DMS79 (cell line): ENCODE measurements around the gene PANK3.
"Not testable (repeated sequence)": the region's sequence is repeated elsewhere in the genome, so short reads cannot be mapped to it uniquely, and the experiment has no call there.

Experiments
- DNase-seq: peaks from one replicate; lab custom pipeline; 2025; lab: John Stamatoyannopoulos, UW

Gene PANK3

DNA sequence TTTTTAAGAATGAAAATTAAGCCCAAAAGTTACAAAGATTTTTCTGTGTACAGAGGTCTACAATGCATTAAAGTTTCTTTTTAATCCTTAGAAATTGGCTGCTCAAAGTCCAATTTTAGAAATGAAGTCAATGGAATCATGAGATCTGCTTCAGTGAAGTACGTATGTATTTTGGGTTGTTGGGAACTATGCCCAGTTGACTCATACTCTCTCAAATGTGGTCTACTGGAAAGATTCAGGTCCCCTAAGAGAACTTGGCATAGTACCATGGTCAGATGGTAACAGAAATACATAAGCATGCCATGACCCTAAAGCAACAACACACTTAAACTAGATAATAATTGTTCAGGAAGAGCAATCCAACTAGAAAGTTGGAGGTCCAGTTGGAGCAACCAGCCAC is 27.0 kb downstream of the PANK3 start:
- no peak for DNase-seq

DNA sequence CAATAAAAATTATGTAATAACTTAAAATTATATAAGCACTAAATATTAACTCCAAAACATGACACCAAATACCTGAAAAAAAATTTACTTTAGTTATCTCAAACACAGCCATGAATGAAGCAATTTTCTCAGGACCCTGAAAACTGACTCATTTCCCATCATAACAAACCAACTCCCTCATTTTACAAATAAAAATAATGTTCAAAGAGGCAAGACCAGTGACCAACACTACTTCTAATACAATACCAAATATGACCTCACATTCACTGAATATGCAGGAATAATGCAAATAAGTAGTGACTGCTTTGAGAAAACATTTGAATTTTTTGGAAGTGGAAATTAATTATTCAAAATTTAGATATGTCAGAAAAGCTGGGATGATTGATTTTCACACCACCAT is 28.5 kb downstream of the PANK3 start:
- DNase-seq = no peak

DNA sequence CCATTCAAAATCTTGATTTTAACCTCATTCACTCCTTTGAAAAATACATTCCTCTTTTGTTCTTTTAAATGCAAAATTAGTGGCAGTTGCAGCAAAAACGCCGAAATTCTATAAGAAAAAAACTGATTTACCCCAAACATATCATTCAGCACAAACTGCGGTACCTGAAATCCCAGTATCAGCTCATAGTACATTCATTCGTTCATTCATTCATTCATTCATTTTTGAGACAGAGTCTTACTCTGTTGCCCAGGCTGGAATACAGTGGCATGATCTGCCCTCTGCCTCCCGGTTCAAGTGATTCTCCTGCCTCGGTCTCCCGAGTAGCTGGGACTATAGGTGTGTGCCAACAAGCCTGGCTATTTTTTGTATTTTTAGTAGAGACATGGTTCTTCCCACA is 29.6 kb downstream of the PANK3 start:
- no peak for DNase-seq

DNA sequence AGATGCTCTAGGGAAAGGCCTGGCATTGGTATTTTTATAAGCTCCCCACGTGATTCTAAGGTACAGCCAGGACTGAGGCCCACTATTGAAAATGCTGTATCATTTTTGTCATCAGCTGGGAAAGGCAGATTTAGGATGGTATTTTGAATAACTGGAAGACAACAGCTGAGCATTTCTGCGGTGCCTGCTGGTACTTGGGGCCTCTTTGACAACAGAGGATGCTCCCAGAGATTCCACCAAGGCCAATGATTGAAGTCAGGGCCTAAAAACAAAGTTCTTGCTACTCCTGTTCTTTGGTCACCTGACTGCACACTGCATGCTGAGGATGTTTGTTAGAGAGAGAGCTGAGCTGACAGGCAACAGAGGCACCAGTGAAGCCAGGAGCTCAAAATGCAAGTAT is 42.0 kb downstream of the PANK3 start:
- no peak for DNase-seq

DNA sequence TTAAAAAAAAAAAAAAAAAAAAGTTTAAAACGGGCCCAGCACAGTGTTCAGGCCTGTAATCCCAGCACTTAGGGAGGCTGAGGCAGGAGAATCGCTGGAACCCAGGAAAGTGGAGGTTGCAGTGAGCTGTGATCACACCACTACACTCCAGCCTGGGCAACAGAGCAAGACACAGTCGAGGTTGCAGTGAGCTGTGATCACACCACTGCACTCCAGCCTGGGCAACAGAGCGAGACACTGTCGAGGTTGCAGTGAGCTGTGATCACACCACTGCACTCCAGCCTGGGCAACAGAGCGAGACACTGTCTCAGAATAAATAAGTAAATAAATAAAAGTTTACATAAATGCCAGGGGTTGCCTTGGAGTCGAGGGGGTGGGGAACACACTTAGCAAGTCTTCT is 44.8 kb downstream of the PANK3 start:
- DNase-seq = not testable (repeated sequence)

DNA sequence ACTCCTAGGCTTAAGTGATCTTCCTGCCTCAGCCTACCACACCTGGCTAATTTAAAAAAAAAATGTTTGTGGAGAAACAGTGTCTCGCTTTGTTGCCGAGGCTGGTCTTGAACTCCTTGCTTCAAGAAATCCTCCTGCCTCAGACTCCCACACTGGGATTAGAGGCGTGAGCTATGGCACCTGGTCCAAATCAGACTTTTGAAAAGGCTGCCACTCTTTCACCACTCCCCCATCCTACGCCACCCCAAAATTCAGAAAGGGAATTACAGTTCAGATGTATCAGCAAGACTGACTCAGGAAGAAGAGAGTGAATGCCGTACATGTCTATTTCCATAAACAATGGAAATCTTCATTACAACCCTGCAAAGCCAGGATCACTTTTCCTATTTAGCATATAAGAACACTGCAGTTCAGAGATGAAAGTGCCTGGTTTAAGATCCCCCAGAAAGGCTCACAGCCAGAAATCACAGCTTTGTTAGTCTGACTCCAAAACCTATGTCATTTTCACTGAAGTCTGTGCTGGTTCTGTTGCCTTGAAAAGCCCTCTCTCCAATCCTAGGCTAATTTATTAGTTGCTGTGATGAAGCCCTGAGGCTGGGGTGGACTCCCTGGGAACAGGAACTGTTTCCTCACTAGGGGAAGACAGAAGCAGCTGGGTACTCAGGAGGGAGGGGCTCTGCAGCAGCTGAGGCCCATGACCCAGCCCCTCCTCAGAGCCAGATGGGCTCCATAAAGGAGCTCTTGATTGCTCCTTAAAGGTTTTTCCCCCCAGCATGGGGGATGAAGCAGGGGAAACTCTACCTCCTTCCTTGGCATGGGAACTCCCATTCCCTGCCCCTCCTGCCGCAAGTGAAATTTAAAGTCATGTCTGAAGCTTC is 46.9 kb downstream of the PANK3 start:
- no peak for DNase-seq

DNA sequence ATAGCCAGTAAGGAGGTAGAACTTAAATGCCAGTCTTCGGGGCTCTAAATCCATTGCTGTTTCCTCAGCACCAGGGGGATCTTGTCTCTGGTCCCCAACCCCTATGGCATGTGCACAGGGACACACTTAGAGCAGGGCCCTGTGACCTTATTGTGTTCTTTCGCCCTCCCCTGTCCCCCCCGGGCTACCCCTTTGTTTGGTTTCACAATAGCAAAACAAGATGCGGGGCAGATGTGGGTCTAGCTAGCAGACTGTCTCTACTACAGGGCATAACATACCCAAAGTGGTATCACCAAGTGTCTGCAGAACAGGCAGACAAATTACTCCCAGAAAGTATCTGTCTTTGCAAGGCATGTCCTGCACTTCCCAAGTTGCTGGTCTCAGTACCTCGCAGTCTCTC is 48.0 kb downstream of the PANK3 start:
- DNase-seq = no peak

DNA sequence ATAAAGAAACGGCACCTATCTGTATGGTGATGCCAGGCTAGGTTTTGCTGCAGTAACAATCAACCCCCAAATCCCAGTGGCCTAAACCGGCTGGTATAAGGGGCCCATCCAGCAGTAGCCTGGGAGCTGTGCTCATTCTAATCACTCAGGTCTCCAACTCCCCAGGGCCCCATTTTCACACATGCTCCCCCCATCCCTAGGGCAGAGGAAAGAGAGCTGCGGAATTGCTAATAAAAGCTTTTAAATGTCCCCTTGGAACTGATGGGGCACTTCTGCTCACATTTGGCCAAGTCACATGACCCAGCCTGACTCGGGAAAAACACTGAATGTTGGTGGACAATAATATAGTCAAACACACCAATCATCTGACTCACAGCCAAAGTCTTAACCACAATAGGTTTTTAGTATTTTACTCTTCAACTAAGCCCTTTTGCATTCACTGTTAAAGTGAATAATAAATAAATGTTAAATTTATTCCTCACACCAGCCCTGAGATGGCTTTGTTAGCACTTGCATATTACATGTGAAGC is 48.5 kb downstream of the PANK3 start:
- no peak for DNase-seq

DNA sequence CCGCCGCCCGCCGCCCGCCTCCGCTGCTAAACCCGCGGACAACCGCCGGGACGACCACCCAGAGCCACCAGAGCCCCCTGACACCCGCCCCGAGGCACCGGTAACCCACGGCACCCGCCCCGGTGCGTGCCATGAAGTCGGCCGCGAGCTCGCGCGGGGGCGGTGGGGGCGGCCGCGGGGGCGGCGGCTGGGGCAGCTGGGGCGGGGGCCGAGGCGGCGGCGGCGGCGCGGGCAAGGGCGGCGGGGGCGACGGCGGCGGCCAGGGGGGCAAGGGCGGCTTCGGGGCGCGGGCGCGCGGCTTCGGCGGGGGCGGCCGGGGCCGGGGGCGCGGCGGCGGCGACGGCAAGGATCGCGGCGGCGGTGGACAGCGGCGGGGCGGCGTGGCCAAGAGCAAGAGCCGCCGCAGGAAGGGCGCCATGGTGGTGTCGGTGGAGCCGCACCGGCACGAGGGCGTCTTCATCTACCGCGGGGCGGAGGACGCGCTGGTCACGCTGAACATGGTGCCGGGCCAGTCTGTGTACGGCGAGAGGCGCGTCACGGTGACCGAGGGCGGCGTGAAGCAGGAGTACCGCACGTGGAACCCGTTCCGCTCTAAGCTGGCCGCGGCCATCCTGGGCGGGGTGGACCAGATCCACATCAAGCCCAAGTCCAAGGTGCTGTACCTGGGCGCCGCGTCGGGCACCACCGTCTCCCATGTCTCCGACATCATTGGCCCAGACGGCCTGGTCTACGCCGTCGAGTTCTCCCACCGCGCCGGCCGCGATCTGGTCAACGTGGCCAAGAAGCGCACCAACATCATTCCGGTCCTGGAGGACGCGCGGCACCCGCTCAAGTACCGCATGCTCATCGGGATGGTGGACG is 49.6 kb downstream of the PANK3 start:
- no peak for DNase-seq

DNA sequence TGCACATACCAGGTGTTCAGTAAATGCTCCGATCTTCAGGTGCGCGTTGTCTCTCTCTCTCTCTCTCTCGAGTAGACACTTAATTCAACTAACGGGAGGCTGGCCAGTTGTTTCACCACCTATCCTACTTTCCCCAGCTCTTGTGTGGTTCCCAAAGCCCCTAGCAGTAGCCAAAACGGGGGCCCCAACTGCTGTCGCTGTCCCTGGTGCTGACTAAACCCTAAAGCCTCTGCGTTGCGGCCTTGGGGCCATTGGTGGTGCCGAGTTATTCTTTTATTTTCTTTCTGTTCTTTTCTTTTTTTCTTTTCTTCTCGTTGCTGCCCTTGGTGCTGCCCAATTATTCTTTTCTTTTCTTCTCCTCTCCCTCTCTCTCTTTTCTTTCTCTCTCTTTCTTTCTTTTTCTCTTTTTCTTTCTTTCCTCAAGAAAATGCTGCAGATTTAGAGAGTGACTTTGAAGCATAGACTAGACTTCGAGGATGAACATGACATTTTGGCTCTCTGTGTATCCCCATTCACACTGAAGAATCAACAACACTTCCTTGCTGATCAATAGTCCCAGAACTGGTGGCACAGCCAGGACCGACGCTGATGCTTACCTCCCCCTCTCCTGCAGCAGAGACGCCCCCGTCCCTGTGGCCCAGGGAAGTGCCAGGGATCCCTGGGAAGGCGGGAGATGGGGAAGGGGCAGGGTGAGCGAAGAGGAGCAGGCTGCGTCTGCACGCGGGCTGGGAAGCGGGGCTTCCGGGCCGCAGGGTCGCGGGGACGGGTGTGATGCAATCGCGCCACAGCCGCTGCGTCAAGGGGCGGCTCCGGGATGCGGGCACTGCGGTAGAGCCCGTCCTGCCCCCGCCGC is 50.4 kb downstream of the PANK3 start, which contains the start of gene FBLL1:
Gene FBLL1 (plus strand): TSS at position 785 of the 853 bp plus-strand sequence. CDS start 200 bp downstream, outside the sequence.
- DNase-seq = no peak

DNA sequence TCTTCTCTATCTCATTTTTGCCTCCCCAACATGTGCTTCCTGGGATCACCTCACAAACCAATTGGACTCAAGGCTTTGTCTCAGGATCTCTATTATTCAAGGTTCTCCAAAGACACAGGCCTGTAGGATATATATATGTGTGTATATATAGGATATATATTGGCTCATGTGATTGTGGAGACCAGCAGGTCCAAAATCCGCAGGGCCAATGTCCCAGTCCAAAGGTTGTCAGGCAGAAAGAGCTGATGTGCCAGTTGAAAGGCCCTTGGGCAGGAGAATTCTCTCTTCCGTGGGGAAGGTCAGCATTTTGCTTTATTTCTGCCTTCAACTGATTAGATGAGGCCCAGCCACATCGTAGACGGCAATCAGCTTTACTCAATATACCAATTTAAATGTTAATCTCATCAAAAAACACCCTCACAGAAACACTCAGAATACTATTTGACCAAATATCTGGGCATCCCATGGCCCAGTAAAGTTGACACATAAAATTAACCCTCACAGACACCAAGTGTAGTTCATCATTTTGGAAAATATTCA is 51.3 kb downstream of the PANK3 start:
- no peak for DNase-seq

DNA sequence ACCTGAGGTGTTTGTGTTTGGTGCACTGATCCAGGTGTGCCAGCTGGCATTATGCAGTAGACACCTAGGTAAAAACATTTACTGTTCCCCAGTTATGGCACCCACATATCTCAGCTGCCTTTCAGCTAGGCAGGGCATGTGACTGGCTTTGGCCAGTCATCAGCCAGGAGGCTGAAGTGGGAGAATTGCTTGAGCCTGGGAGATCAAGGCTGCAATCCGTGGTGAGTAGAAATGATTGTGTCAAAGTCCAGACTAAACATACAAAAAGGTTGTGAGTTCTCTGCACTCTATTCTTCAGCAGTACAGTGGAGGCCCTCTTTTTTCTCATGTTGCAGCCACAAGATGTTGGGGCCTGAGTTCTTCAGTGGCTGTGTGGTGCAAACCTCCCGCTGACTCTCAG is 53.3 kb downstream of the PANK3 start:
- no peak for DNase-seq

DNA sequence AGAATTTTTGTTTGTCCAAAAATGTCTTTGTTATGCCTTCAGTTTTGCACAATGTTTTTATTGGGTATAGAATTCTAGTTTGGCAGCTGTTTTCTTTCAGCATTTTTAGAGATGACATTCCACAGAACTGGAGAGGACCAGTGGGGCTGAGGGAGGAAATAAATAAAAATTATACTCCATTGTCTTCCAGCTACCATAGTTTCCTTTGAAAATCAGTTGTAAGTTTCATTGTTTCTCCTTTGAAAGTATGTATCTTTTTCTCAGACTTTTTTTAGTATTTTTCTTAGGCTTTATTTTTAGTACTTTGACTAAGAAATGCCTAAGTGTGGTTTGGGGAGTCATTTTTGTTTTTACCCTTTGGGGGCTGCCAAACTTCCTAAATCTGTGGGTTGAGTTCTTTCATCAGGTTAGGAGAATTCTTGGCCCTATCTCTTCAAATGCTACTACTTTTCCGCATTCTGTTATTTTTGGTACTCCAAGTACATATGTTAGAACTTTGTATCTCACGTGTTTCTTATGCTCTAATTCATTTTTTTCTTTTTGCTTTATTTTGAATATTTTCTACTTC is 65.2 kb downstream of the PANK3 start:
- DNase-seq = no peak

DNA sequence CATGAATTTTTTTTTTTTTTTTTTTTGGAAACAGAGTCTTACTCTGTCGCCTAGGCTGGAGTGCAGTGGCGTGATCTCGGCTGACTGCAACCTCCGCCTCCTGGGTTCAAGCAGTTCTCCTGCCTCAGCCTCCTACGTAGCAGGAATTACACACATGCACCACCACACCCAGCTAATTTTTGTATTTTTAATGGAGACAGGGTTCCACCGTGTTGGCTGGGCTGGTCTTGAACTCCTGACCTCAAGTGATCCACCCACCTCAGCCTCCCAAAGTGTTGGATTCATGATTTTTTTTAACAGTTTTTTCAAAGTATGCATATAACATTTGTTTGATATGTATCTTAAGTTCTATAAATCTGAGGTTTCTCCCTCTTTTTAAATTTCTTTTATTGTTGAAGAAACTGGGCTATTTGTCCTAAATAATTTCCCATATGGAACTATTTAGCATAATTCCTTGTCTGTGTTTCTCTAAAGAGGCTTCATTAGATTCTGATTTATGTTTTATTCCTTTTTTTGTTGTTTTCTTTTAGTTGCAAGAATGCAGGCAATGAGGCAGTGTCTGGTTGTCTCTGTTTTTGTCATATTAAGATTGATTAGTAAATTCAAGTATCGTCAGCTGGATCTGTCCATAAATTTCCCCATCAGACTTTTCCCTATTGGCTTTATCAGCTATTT is 76.5 kb downstream of the PANK3 start:
- no peak for DNase-seq
